Measurements from ENCODE around the gene TIMM13. TPM values are rescaled to one million over a fixed set of nuclear protein-coding genes. Genes with fewer than 3 reads are reported as not detected.

TIMM13 gene
- polyA plus RNA-seq, 1 of the 3 experiments (the other 2 are of a cell fraction), result 76.9 TPM

GRCh38 chr19:2443116-2443784 is 15.9 kb upstream of the TIMM13 start:
- CTCF ChIA-PET, result interaction anchor here (2.0 kb wide), 1 partner anchor 11 kb away, joined by 5 read pairs; no protein-coding TSS in a partner anchor
- 90% methylated on average over 2 of the region's 22 CpGs for WGBS (ENCODE audit: low lambda C conversion rate)

More at GRCh38 chr19:2443116-2443784, 15.9 kb upstream of the TIMM13 start:
- Histone ChIP-seq H2AFZ (ENCODE audit: low read depth) (no peak overlapping the region), H3K9ac (no peak overlapping the region), H3K4me2 (no peak overlapping the region), H3K4me1 (ENCODE audit: control insufficient read depth in 1 of 2, insufficient read depth in 2 of 2, low read depth in 1 of 2, low read length in 1 of 2) (no peaks in the 10 kb centered on the region), H3K79me2 (ENCODE audit: insufficient read depth) (peaks cover 92% of the 10 kb centered on the region), H3K27ac (ENCODE audit: low read depth in 2 of 2, low read length in 1 of 2) (no peak overlapping the region), H3K36me3 (replicated peaks in 1 of 2; ENCODE audit: control insufficient read depth in 1 of 2, insufficient read depth in 2 of 2, low read length in 1 of 2) (peaks cover 3 to 17% of the 10 kb centered on the region in 2 experiments), H3K9me2 (no peaks in the 10 kb centered on the region), H4K20me1 (ENCODE audit: insufficient read depth) (peaks cover 51% of the 10 kb centered on the region; the same call in 1 of the 2 replicates), H3K9me3 (no peaks in the 10 kb centered on the region), H3F3A (replicated peaks; ENCODE audit: insufficient read depth) (no peaks in the 10 kb centered on the region), H3K27me3 (ENCODE audit: insufficient read depth) (no peaks in the 10 kb centered on the region), H3K4me3 (ENCODE audit: low read depth in 2 of 2, low read length in 1 of 2) (no peak overlapping the region)
- no peak for DNase-seq
- TF ChIP-seq TCF12 (IDR thresholded peaks at IDR 0.05) (no peak), SIN3A (IDR thresholded peaks at IDR 0.05; ENCODE audit: borderline replicate concordance, low read depth, low read length) (no peak), USF2 (IDR thresholded peaks at IDR 0.05; ENCODE audit: borderline replicate concordance, low read depth, low read length) (no peak), CHD2 (IDR thresholded peaks at IDR 0.05; ENCODE audit: low read length, partially characterized antibody) (no peak), RXRA (IDR thresholded peaks at IDR 0.05; ENCODE audit: borderline replicate concordance, low read depth) (no peak), RAD21 (IDR thresholded peaks at IDR 0.05; ENCODE audit: low read length) (no peak), MEF2A (IDR thresholded peaks at IDR 0.05; ENCODE audit: borderline replicate concordance, low read depth) (no peak), FOXM1 (IDR thresholded peaks at IDR 0.05; ENCODE audit: low read depth) (no peak), FOSL2 (IDR thresholded peaks at IDR 0.05; ENCODE audit: borderline replicate concordance, low read depth) (no peak), REST (IDR thresholded peaks at IDR 0.05; ENCODE audit: low read depth, low read length) (no peak), MAX (IDR thresholded peaks at IDR 0.05; ENCODE audit: low read depth) (no peak), GATA2 (CRISPR knock-in tag; IDR thresholded peaks at IDR 0.05) (no peak), GABPA (IDR thresholded peaks at IDR 0.05; ENCODE audit: low read depth) (no peak), POLR2AphosphoS5 (IDR thresholded peaks at IDR 0.05; ENCODE audit: low read depth, low read length) (no peak), RCOR1 (IDR thresholded peaks at IDR 0.05; ENCODE audit: low read length) (no peak), SMC3 (IDR thresholded peaks at IDR 0.05; ENCODE audit: low read depth, low read length) (no peak), YY1 (IDR thresholded peaks at IDR 0.05; ENCODE audit: low read depth) (no peak)
- POLR2A ChIA-PET, result interaction anchor here (1.2 kb wide), 1 partner anchor 9 kb away, joined by 4 read pairs; no protein-coding TSS in a partner anchor

Measured in SK-N-SH (cell line).